ENCODE results near the gene CLCN2. TPM values are rescaled to one million over a fixed set of nuclear protein-coding genes. Genes with fewer than 3 reads are reported as not detected.

The CLCN2 gene
- total and polyA plus RNA-seq, 2 of the 8 experiments (the other 6 are each of a cell fraction or from before 2014, with no cell fraction given): 13.7 to 16.1 TPM

GRCh38 chr3:184337981-184338380 is 23.4 kb downstream of the CLCN2 start:
- Histone ChIP-seq H3K14ac (ENCODE audit: insufficient read length) (no peak overlapping the region), H3K27me3 (replicated peaks in 1 of 4; ENCODE audit: control insufficient read depth in 3 of 4, extremely low read depth in 1 of 4, insufficient read depth in 3 of 4, low read length in 3 of 4) (no peaks in the 10 kb centered on the region), H2AK5ac (ENCODE audit: low read depth, low read length) (0 out of 2 replicates have a peak overlapping the region, but pooled peaks have one; percentile 78), H3K18ac (ENCODE audit: extremely low read depth, low read length) (no peak overlapping the region), H3K23ac (ENCODE audit: insufficient read length) (no peak overlapping the region), H2BK5ac (ENCODE audit: low read depth, low read length) (no peak overlapping the region; the same call in 1 of the 2 replicates), H3K9me3 (ENCODE audit: insufficient read depth in 2 of 2, low read depth in 1 of 2, low read length in 1 of 2) (no peaks in the 10 kb centered on the region), H4K91ac (replicated peaks; ENCODE audit: insufficient read length, low read length) (no peak overlapping the region), H3K36me3 (ENCODE audit: control insufficient read depth in 2 of 4, insufficient read depth in 4 of 4, low read length in 3 of 4) (peaks cover 11 to 22% (median 20%) of the 10 kb centered on the region in 4 experiments; a peak in 7 of 8 replicates), H2BK20ac (ENCODE audit: low read length) (no peak overlapping the region), H3K27ac (ENCODE audit: low read depth, low read length) (peak overlapping the region; percentile 32; the same call in 1 of the 2 replicates), H3K56ac (replicated peaks; ENCODE audit: insufficient read length, low read depth, low read length) (no peak overlapping the region), H2BK12ac (ENCODE audit: low read depth, low read length) (peak overlapping the region; percentile 84; the same call in 1 of the 2 replicates), H4K5ac (ENCODE audit: insufficient read length, low read depth, low read length) (no peak overlapping the region), H3K79me2 (ENCODE audit: control insufficient read depth in 1 of 2, insufficient read depth in 2 of 2, low read length in 2 of 2) (peaks cover 0 to 2% of the 10 kb centered on the region in 2 experiments; a peak in 1 of 4 replicates), H3K4me3 (ENCODE audit: extremely low read depth in 1 of 4, insufficient read depth in 2 of 4, low read depth in 3 of 4, low read length in 4 of 4) (peak overlapping the region in 1 of 4 experiments; percentile 50; a peak in 4 of 8 replicates), H3K9ac (replicated peaks in 1 of 4; ENCODE audit: extremely low read depth in 1 of 4, low read depth in 3 of 4, low read length in 3 of 4) (peak overlapping the region in 2 of 4 experiments; percentile 34 to 53; a peak in 2 of 7 replicates), H2BK120ac (replicated peaks; ENCODE audit: low read depth, low read length) (no peak overlapping the region), H3K79me1 (ENCODE audit: low read depth, low read length) (peaks cover 9% of the 10 kb centered on the region), H2AFZ (ENCODE audit: low read length) (no peak overlapping the region), H3K23me2 (ENCODE audit: low read depth, low read length) (peaks cover 14% of the 10 kb centered on the region), H2BK15ac (ENCODE audit: low read length) (no peak overlapping the region), H3K4me1 (replicated peaks in 1 of 4; ENCODE audit: control insufficient read depth in 3 of 4, insufficient read depth in 4 of 4, low read length in 3 of 4) (peaks cover 5 to 27% (median 18%) of the 10 kb centered on the region in 4 experiments), H3K4ac (replicated peaks; ENCODE audit: insufficient read length, low read depth, low read length) (no peak overlapping the region), H4K8ac (ENCODE audit: extremely low read depth, insufficient read depth, low read length) (peak overlapping the region; percentile 7), H3K4me2 (ENCODE audit: insufficient read depth in 1 of 2, low read depth in 2 of 2, low read length in 2 of 2) (peak overlapping the region; percentile 72 to 98), H4K20me1 (replicated peaks in 1 of 2; ENCODE audit: control insufficient read depth in 1 of 2, insufficient read depth in 2 of 2, low read length in 2 of 2) (peaks cover 18 to 36% of the 10 kb centered on the region in 2 experiments)
- POLR2A ChIA-PET (ENCODE audit: partially characterized antibody): interaction anchor here (0.8 to 3.6 kb wide), 18 partner anchors 8 to 189 kb away, joined by 3 to 30 read pairs (median 4); partner anchors contain the start of genes CAMK2N2 and EIF4G1
- DNase-seq (ENCODE audit: low read depth in 1 of 2, low spot score in 2 of 2) (no peak), FAIRE-seq (no peak)
- CTCF ChIA-PET (ENCODE audit: partially characterized antibody): interaction anchor here (0.9 to 3.6 kb wide), 12 partner anchors 10 to 204 kb away, joined by 4 to 16 read pairs (median 5); no protein-coding TSS in a partner anchor
- WGBS, 2 experiments (ENCODE audit: extremely low coverage in 1 of 2, insufficient coverage in 1 of 2, insufficient read length in 1 of 2, insufficient replicate concordance in 2 of 2, low coverage in 1 of 2, low lambda C conversion rate in 2 of 2, missing lambda C conversion rate in 1 of 2): 78% methylated on average over 6 of the region's 7 CpGs; no CpG with 5 or more reads in 1 of the 2 experiments
- TF ChIP-seq CTBP2 (IDR thresholded peaks at IDR 0.05; ENCODE audit: borderline replicate concordance, insufficient read depth, insufficient read length, low read length): no peak
- TF ChIP-seq POLR2AphosphoS5 (IDR thresholded peaks at IDR 0.05; ENCODE audit: low read depth, low read length): no peak
- TF ChIP-seq RNF2 (IDR thresholded peaks at IDR 0.05; ENCODE audit: borderline replicate concordance, low read depth, low read length, missing control alignments, poor library complexity, severe bottlenecking): no peak
- TF ChIP-seq CHD2 (IDR thresholded peaks at IDR 0.05; ENCODE audit: low read length): no peak
- TF ChIP-seq CHD1 (IDR thresholded peaks at IDR 0.05; ENCODE audit: low read depth, low read length): no peak
- no peak for TF ChIP-seq EZH2 (IDR thresholded peaks at IDR 0.05; ENCODE audit: low read depth, low read length, severe bottlenecking)
- TF ChIP-seq SUZ12 (IDR thresholded peaks at IDR 0.05; ENCODE audit: low read length): no peak
- no peak for TF ChIP-seq SP1 (IDR thresholded peaks at IDR 0.05; ENCODE audit: low read depth, low read length)
- TF ChIP-seq CEBPB (IDR thresholded peaks at IDR 0.05; ENCODE audit: low read depth, low read length): no peak
- TF ChIP-seq YY1 (IDR thresholded peaks at IDR 0.05; ENCODE audit: low read depth, low read length): no peak
- no peak for TF ChIP-seq CBX8 (IDR thresholded peaks at IDR 0.05; ENCODE audit: borderline replicate concordance, low read depth, low read length)
- no peak for TF ChIP-seq NRF1 (IDR thresholded peaks at IDR 0.05; ENCODE audit: low read depth, low read length)
